NCI-H345 treated with DMSO at 0.1 percent for 48 hours (cell line): Measurements from ENCODE around the gene SOCS3.

ENCODE experiments used
- DNase-seq: peaks from one replicate; lab custom pipeline; 2025; ENCODE audit not compliant: unreplicated experiment; lab: John Stamatoyannopoulos, UW

Gene SOCS3

DNA sequence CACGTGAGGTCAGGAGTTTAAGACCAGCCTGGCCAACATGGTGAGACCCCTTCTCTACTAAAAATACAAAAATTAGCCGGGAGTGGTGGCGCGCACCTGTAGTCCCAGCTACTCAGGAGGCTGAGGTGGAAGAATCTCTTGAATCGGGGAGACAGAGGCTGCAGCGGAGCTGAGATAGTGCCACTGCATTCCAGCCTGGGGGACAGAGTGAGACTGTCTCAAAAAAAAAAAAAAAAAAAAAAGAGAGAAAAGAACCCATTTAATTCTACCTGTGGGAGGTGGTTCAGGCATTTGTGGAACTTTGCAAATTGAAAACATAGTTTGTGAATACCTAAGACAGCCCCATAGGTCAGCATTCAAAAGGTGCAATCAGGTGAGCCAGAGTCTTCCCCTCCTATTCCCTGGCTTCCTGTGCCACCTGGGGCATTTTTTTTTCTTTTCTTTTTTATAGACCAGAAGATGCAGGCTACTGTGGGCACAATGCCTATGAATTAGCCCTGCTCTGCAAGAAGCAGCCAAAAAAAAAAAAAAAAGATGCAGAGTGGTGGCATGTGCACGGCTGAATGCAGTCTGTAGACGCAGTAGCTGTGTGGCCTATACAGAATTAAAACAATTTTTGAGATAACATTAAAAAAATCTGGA lies 9.1 kb upstream of the SOCS3 start:
- DNase-seq, result no peak

DNA sequence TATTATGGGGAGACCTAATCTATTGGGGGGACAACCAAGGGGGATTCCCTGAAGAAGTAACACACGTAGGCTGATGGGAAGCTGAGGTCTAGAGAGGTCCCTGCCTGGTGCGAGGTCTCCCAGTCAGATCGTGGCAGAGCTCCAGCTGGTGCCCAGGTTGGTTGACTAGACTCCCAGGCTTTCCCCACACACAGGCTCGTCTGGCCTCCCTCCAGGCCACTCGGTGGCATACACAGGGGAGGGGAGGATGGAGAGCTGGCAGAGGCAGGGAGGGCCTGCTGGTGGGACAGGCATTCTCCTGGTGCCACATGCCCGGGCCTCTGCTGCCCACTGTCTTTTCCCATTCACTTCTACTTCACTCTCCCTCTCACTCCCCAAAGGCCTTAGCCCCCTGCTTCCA lies 8.5 kb upstream of the SOCS3 start:
- no peak for DNase-seq

GRCh38 chr17:78367193-78367592 lies 7.3 kb upstream of the SOCS3 start:
- no peak for DNase-seq

GRCh38 chr17:78366109-78366848 lies 6.4 kb upstream of the SOCS3 start:
- no peak for DNase-seq

DNA sequence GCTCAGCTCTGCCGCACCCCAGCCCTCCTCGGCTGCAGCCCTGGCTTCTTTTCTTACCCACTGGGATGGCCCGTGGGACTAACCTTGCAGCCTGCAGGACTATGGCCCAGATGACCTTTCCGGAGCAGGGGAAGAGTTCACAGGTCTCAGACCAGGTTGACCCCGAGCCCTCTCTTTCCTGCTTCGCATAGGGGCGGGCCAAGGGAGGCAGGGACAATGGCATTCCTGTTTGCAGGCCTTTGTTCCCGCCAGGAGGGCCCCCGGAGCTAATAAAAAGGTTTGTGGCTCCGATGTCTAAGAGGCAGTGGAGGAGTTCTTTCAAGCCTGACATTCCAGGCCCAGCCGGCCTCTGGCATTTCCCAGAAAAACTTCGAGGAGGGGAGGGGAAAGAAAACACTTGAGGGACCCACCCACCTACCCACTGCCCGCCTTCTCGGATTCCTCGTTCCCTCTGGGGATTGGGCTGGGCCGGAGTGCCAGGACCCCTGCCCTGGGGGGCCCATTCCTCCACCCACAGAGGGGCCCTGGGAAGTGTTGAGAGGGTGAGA lies 5.8 kb upstream of the SOCS3 start:
- DNase-seq, result no peak

DNA sequence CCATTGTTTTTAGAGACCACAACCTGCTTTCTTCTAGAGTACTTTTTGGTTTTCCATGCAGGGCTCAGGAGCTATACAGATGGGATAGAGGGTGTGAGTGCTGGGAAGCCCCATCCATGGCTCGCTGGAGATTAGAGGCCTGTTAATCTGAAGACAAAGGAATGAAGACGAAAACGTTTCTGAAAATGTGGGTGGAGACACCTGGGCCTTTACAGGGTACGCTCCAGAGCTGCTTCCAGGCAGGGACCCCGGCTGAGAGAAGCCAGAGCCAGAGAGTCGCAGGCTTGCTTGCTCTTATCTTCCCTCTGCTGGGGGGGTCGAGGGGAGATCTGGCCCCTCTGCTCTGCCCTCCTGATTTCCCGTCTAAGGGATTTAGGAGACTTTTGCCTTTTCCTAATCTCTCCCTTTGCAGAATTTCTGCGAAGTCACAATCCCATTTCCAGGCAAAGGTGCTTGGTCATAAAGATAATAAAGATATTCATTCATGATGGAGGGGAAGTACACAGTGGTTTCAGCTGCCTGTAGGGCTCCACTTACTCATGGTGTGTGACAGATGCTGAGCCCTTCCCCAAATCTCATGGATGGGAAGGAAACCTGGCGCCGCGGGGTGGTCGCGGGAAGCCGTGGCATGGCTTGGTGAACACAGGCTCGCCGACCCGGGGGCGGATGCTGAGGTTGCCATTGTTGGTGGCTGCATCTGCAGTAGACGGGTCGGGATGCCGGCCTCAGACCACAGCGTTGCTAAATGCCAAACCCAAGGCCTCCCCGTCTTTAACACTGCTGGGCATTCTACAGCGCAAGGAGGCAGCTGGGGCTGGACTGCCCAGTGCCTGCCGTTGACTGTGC lies 4.8 kb upstream of the SOCS3 start:
- DNase-seq, result no peak

DNA sequence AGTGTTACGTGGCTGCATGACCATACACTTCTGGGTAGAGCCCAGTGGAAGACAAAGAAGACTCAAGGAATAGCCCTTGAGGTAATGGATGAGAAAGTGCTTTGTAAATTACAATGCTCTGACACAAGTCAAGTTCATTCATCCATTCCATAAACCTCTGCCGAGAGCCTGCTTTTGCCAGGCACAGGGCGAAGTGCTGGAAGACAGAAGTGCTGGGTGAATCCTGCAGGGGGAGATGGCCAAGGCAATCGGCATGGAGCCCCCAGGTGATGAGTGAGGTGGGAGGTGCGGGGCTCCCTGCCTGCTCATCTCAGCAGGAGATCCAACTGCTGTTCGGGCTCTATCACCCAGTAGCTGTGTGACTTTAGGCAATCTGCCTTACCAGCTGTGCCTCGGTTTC lies 2.8 kb upstream of the SOCS3 start:
- DNase-seq, result no peak

GRCh38 chr17:78362232-78362631 lies 2.4 kb upstream of the SOCS3 start:
- no peak for DNase-seq

- no peak for DNase-seq
These were observed 1.4 kb upstream of the SOCS3 start for GRCh38 chr17:78361225-78361701.

- DNase-seq, result peak; percentile 92
These were observed 721 bp upstream of the SOCS3 start for GRCh38 chr17:78360371-78361224.

DNA sequence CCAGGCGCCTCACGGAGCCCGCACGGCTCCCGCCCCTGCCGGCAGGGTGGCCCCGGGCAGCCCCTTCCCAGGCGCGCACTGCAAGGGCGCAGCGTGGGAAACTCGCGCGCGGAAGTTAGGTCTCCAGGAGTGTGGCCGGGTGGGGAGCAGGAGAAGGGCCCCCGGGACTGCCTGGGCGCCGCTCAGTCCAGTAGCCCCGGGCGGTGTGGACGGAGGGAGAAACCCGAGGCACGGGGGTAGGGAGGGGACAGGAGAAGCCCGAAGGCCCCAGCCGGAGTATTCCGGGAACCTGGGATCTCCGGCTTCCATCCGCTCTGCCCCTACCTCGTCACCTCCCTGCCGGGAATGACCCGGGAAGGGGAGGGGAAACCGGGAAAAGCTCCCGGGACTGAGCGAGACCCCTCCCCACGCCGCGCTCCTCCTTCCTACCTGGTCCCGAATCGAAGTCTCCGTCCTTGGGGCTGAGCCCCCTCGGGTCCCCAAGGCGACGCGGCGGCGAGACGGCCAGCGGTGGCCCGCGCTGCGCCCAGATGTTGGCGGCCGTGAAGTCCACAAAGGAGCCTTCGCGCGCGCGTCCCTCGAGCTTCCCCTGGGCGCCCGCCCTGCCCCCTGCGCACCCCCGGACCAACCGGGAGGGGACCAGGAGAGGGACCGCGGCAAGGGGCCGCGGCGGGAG lies 418 bp downstream of the SOCS3 start:
- DNase-seq, result no peak

DNA sequence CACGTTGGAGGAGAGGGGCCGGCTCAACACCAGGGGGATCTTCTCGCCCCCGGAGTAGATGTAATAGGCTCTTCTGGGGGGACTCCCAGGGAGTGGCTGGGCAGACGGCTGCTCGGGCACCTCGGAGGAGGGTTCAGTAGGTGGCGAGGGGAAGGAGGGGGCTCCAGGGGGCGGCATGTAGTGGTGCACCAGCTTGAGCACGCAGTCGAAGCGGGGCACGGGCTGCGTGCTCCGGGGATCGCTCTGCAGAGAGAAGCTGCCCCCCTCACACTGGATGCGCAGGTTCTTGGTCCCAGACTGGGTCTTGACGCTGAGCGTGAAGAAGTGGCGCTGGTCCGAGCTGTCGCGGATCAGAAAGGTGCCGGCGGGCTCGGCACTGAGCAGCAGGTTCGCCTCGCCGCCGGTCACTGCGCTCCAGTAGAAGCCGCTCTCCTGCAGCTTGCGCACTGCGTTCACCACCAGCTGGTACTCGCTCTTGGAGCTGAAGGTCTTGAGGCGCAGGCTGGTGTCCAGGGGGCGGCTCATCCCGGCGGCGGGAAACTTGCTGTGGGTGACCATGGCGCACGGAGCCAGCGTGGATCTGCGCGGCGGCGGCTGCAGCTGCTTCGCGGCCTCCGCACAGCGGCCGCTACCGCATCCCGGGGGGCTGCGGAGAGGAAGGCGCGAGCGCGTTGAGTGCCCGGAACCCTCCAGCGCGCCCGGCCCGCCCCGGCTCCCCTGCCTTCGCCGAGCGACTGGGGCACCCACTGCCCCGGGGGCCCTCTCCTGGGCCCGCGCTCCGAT lies 1.1 kb downstream of the SOCS3 start:
- no peak for DNase-seq

DNA sequence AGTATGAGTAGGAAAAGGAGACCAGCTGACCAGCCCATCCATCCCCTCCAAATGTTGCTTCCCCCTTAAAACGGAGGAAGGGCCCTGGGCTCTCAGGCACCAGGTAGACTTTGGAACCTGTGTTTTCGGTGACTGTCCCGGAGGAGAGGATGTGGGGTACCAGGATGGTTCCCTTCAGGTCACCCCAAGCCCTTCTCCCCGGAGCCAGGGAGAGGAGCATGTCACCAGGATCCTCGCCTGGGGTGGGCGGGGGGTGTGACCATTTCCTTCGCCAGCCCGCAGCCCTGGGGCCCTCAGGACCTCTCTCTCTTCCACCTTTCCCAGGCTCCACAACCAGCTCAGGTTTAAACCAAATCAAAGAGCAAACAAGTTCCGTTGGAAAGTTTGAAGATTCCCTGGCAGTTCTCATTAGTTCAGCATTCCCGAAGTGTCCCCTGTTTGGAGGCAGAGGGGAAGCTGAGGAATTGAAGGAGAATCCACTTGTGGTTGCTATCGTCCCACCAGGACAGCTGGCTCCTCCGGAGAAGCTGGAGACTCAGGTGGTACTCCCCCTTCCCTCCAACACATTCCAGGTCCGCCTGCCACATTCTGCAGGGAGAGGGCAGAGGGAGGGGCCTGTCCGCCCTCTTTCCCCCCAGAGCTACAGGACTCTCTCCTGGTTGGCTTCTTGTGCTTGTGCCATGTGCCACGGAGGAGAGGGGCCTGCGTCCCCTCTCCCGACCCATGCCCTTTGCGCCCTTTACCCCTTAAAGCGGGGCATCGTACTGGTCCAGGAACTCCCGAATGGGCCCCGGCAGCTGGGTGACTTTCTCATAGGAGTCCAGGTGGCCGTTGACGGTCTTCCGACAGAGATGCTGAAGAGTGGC lies 2.0 kb downstream of the SOCS3 start:
- DNase-seq, result no peak

- no peak for DNase-seq
These were observed 2.7 kb downstream of the SOCS3 start for GRCh38 chr17:78357177-78357586.

GRCh38 chr17:78356101-78356713 lies 3.7 kb downstream of the SOCS3 start:
- DNase-seq, result no peak

- DNase-seq, result no peak
These were observed 4.2 kb downstream of the SOCS3 start for GRCh38 chr17:78355701-78356100.

GRCh38 chr17:78355045-78355641 lies 4.7 kb downstream of the SOCS3 start:
- DNase-seq, result no peak
